ENCODE results near the gene ZC2HC1C. TPM values are rescaled to one million over a fixed set of nuclear protein-coding genes. Genes with fewer than 3 reads are reported as not detected.
A peak's percentile ranks its signal among the peaks of the same experiment; 100 is the strongest.

The ZC2HC1C gene
- total RNA-seq, 4 donors from 2014 or later, result 0.32 to 5.9 (median 1.2) TPM

- Histone ChIP-seq H3K9me3 (no peaks in the 10 kb centered on the region), H3K4me1 (peaks cover 21% of the 10 kb centered on the region), H3K4me3 (no peak overlapping the region), H3K27ac (no peak overlapping the region), H3K27me3 (no peaks in the 10 kb centered on the region), H3K36me3 (peaks cover 53% of the 10 kb centered on the region)
- WGBS, result 61% methylated on average over 1 of the region's 1 CpG
- TF ChIP-seq POLR2AphosphoS5 (IDR thresholded peaks at IDR 0.05), result no peak
- no peak for TF ChIP-seq CTCF (IDR thresholded peaks at IDR 0.05)
- TF ChIP-seq POLR2A (IDR thresholded peaks at IDR 0.05), result no peak
- no peak for TF ChIP-seq EP300 (IDR thresholded peaks at IDR 0.05)
- no peak for DNase-seq (ENCODE audit: low spot score in 2 of 2)
Measured at GRCh38 chr14:75083271-75083670, 13.8 kb downstream of the ZC2HC1C start.

GRCh38 chr14:75084513-75084912 is 15.1 kb downstream of the ZC2HC1C start:
- H3K27me3 ChIP-seq, result no peaks in the 10 kb centered on the region
- H3K36me3 ChIP-seq, result peaks cover 60% of the 10 kb centered on the region
- peaks cover 17% of the 10 kb centered on the region for H3K4me1 ChIP-seq
- H3K27ac ChIP-seq, result no peak overlapping the region
- WGBS, result 21% methylated on average over 5 of the region's 5 CpGs
- H3K4me3 ChIP-seq, result no peak overlapping the region
- no peaks in the 10 kb centered on the region for H3K9me3 ChIP-seq
- DNase-seq (ENCODE audit: low spot score in 2 of 2), result no peak
- TF ChIP-seq POLR2AphosphoS5 (IDR thresholded peaks at IDR 0.05) (no peak), CTCF (IDR thresholded peaks at IDR 0.05) (peak in 1 of 2 donors; percentile 27), EP300 (IDR thresholded peaks at IDR 0.05) (no peak)

GRCh38 chr14:75088153-75088552 is 18.7 kb downstream of the ZC2HC1C start:
- Histone ChIP-seq H3K9me3 (no peaks in the 10 kb centered on the region), H3K27me3 (no peaks in the 10 kb centered on the region), H3K4me1 (peaks cover 5% of the 10 kb centered on the region), H3K36me3 (peaks cover 90% of the 10 kb centered on the region), H3K4me3 (no peak overlapping the region), H3K27ac (no peak overlapping the region)
- WGBS, result 96% methylated on average over 2 of the region's 2 CpGs
- no peak for DNase-seq (ENCODE audit: low spot score in 2 of 2)
- TF ChIP-seq EP300 (IDR thresholded peaks at IDR 0.05), result no peak
- TF ChIP-seq POLR2A (IDR thresholded peaks at IDR 0.05), result no peak
- no peak for TF ChIP-seq CTCF (IDR thresholded peaks at IDR 0.05)
- TF ChIP-seq POLR2AphosphoS5 (IDR thresholded peaks at IDR 0.05), result no peak

- Histone ChIP-seq H3K4me3 (no peak overlapping the region), H3K4me1 (peaks cover 3% of the 10 kb centered on the region), H3K36me3 (peaks cover 90% of the 10 kb centered on the region), H3K27ac (no peak overlapping the region), H3K9me3 (no peaks in the 10 kb centered on the region), H3K27me3 (no peaks in the 10 kb centered on the region)
- no peak for DNase-seq (ENCODE audit: low spot score in 2 of 2)
- WGBS, result 70% methylated on average over 7 of the region's 7 CpGs
- TF ChIP-seq CTCF (IDR thresholded peaks at IDR 0.05) (peak; percentile 62 to 66), POLR2AphosphoS5 (IDR thresholded peaks at IDR 0.05) (no peak), POLR2A (IDR thresholded peaks at IDR 0.05) (no peak)
Measured at GRCh38 chr14:75088566-75089373, 19.3 kb downstream of the ZC2HC1C start.

DNA sequence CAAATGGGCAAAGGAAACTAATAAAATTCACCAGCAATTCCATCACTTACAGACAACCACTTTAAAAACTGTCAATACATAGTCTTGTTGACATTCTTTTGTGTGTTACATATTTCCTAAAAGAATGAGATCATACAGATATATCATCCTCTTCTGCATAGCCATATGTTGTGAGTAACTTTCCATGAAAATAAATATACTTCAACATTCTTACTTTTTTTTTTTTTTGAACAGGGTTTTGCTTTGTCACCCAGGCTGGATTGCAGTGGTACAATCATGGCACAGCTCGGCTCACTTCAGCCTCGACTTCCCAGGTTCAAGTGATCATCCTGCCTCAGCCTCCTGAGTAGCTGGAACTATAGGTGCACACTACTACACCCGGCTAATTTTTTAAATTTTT is 20.9 kb downstream of the ZC2HC1C start:
- Histone ChIP-seq H3K4me3 (no peak overlapping the region), H3K9me3 (no peaks in the 10 kb centered on the region), H3K27ac (no peak overlapping the region), H3K27me3 (no peaks in the 10 kb centered on the region), H3K36me3 (peaks cover 90% of the 10 kb centered on the region), H3K4me1 (no peaks in the 10 kb centered on the region)
- TF ChIP-seq POLR2A (IDR thresholded peaks at IDR 0.05) (no peak), CTCF (IDR thresholded peaks at IDR 0.05) (no peak), EP300 (IDR thresholded peaks at IDR 0.05) (no peak), POLR2AphosphoS5 (IDR thresholded peaks at IDR 0.05) (no peak)
- no peak for DNase-seq (ENCODE audit: low spot score in 2 of 2)
- WGBS, result 89% methylated on average over 3 of the region's 3 CpGs
